Caki2 (cell line): ENCODE measurements around the gene SOX4. TPM values are rescaled to one million over a fixed set of nuclear protein-coding genes. Genes with fewer than 3 reads are reported as not detected.
A peak's percentile ranks its signal among the peaks of the same experiment; 100 is the strongest.

ENCODE experiments used
- DNase-seq: peaks from one replicate; pipeline ENCODE4 v3.0.0-alpha.2; 2015; ENCODE audit warnings: low read depth
- in situ Hi-C: cut with HindIII; loops from 2 replicates; pipeline ENCODE4 v1.10.0; 2016; ENCODE audit warnings: low sequenced_read_pairs, low pct_unique_long_range_greater_than_20kb, mixed read lengths
- total RNA-seq: library from RNA; depleted of rRNA; stranded (reverse); fragments of >200 nt; shearing (Covaris generic); gene quantifications from 2 replicates; pipeline ENCODE4 v1.2.3, GENCODE V29; 2014; ENCODE audit warnings: low replicate concordance

SOX4 gene
- total RNA-seq, 1 experiment from 2014 or later = 81.8 TPM

DNA sequence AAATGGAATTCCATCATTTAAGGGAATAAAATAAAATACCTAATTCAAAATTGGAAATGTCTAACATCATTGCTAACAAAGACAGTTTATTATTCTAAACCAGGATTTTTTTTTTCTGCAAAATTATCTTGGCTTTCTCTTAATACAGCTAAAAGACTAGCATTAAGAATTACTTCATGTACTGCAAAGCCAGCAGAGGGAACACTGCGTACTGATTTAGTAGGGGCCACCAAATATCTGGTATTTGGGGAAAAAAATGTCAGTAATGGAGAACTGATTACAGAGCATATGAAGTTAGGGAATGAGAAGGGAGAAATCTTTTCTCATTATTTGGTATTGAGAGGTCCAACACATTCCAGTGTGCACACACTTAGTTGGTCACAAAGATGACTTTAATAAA, 3.2 kb upstream of the SOX4 start:
- no peak for DNase-seq
- in situ Hi-C loops = no loop called here

DNA sequence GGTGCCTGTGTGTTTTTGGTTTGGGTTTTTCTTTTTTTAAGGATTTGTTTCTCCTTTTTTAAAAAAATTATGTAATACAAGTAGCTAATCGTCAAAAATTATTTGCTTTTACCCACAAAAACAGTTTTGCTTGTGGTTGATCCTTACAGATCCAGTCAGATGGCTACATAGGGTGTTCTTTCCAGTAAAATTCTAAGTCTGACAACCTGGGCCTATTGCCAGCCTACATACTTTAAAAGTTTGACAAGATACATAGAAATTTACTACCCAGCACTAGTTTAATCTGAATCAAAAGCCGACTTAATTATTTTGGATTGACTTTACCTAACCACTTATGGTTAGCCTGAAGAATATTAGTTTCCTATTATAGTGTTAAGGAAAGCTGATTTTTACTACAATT, 2.1 kb upstream of the SOX4 start:
- DNase-seq = no peak
- in situ Hi-C loops = no loop called here

DNA sequence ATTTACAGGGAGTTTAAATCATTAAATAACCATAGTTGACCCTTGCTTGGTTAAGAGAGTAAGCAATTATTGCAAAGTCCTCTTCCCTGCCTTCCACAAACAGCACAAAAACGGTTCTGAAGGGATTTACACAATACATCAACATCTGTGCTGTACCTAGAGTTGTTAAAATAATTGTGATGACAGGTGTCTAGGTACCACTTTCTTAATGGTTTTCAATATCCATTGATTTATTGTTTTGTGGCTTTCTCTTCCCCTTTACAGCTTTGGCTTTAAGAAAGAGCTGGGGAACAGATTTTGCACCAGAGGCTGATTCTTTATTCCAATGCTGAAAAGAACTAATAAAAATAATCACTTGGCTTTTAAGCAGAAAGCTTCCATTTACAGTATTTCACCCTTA, 598 bp upstream of the SOX4 start:
- DNase-seq = no peak
- in situ Hi-C loops = no loop called here

DNA sequence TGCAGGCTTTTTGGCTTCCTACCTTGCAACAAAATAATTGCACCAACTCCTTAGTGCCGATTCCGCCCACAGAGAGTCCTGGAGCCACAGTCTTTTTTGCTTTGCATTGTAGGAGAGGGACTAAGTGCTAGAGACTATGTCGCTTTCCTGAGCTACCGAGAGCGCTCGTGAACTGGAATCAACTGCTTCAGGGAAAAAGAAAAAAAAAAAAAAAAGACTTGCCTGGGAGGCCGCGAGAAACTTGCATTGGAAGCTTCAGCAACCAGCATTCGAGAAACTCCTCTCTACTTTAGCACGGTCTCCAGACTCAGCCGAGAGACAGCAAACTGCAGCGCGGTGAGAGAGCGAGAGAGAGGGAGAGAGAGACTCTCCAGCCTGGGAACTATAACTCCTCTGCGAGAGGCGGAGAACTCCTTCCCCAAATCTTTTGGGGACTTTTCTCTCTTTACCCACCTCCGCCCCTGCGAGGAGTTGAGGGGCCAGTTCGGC, 420 bp downstream of the SOX4 start:
- in situ Hi-C loops = no loop called here
- DNase-seq = no peak

DNA sequence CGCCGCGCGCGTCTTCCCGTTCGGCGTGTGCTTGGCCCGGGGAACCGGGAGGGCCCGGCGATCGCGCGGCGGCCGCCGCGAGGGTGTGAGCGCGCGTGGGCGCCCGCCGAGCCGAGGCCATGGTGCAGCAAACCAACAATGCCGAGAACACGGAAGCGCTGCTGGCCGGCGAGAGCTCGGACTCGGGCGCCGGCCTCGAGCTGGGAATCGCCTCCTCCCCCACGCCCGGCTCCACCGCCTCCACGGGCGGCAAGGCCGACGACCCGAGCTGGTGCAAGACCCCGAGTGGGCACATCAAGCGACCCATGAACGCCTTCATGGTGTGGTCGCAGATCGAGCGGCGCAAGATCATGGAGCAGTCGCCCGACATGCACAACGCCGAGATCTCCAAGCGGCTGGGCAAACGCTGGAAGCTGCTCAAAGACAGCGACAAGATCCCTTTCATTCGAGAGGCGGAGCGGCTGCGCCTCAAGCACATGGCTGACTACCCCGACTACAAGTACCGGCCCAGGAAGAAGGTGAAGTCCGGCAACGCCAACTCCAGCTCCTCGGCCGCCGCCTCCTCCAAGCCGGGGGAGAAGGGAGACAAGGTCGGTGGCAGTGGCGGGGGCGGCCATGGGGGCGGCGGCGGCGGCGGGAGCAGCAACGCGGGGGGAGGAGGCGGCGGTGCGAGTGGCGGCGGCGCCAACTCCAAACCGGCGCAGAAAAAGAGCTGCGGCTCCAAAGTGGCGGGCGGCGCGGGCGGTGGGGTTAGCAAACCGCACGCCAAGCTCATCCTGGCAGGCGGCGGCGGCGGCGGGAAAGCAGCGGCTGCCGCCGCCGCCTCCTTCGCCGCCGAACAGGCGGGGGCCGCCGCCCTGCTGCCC, 1.1 kb downstream of the SOX4 start:
- peak; percentile 47 for DNase-seq
- in situ Hi-C loops = no loop called here

DNA sequence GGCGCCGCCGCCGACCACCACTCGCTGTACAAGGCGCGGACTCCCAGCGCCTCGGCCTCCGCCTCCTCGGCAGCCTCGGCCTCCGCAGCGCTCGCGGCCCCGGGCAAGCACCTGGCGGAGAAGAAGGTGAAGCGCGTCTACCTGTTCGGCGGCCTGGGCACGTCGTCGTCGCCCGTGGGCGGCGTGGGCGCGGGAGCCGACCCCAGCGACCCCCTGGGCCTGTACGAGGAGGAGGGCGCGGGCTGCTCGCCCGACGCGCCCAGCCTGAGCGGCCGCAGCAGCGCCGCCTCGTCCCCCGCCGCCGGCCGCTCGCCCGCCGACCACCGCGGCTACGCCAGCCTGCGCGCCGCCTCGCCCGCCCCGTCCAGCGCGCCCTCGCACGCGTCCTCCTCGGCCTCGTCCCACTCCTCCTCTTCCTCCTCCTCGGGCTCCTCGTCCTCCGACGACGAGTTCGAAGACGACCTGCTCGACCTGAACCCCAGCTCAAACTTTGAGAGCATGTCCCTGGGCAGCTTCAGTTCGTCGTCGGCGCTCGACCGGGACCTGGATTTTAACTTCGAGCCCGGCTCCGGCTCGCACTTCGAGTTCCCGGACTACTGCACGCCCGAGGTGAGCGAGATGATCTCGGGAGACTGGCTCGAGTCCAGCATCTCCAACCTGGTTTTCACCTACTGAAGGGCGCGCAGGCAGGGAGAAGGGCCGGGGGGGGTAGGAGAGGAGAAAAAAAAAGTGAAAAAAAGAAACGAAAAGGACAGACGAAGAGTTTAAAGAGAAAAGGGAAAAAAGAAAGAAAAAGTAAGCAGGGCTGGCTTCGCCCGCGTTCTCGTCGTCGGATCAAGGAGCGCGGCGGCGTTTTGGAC, 2.0 kb downstream of the SOX4 start:
- peak; percentile 58 for DNase-seq
- in situ Hi-C loops = no loop called here

DNA sequence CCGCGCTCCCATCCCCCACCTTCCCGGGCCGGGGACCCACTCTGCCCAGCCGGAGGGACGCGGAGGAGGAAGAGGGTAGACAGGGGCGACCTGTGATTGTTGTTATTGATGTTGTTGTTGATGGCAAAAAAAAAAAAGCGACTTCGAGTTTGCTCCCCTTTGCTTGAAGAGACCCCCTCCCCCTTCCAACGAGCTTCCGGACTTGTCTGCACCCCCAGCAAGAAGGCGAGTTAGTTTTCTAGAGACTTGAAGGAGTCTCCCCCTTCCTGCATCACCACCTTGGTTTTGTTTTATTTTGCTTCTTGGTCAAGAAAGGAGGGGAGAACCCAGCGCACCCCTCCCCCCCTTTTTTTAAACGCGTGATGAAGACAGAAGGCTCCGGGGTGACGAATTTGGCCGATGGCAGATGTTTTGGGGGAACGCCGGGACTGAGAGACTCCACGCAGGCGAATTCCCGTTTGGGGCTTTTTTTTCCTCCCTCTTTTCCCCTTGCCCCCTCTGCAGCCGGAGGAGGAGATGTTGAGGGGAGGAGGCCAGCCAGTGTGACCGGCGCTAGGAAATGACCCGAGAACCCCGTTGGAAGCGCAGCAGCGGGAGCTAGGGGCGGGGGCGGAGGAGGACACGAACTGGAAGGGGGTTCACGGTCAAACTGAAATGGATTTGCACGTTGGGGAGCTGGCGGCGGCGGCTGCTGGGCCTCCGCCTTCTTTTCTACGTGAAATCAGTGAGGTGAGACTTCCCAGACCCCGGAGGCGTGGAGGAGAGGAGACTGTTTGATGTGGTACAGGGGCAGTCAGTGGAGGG, 2.8 kb downstream of the SOX4 start:
- peak; percentile 65 for DNase-seq
- in situ Hi-C loops = no loop called here

DNA sequence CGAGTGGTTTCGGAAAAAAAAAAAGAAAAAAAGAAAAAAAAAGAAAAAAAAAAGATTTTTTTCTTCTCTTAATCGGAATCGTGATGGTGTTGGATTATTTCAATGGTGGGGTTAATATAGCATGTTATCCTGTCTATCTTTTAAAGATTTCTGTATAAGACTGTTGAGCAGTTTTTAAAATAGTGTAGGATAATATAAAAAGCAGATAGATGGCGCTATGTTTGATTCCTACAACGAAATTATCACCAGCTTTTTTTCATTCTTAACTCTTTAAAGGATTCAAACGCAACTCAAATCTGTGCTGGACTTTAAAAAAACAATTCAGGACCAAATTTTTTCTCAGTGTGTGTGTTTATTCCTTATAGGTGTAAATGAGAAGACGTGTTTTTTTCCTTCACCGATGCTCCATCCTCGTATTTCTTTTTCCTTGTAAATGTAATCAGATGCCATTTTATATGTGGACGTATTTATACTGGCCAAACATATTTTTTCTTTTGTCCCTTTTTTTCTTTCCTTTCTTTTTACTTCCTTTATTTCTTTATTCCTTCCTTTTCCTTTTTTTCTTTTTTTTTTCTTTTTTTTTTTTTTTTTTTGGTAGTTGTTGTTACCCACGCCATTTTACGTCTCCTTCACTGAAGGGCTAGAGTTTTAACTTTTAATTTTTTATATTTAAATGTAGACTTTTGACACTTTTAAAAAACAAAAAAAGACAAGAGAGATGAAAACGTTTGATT, 3.6 kb downstream of the SOX4 start:
- DNase-seq = peak; percentile 86
- in situ Hi-C loops = no loop called here

DNA sequence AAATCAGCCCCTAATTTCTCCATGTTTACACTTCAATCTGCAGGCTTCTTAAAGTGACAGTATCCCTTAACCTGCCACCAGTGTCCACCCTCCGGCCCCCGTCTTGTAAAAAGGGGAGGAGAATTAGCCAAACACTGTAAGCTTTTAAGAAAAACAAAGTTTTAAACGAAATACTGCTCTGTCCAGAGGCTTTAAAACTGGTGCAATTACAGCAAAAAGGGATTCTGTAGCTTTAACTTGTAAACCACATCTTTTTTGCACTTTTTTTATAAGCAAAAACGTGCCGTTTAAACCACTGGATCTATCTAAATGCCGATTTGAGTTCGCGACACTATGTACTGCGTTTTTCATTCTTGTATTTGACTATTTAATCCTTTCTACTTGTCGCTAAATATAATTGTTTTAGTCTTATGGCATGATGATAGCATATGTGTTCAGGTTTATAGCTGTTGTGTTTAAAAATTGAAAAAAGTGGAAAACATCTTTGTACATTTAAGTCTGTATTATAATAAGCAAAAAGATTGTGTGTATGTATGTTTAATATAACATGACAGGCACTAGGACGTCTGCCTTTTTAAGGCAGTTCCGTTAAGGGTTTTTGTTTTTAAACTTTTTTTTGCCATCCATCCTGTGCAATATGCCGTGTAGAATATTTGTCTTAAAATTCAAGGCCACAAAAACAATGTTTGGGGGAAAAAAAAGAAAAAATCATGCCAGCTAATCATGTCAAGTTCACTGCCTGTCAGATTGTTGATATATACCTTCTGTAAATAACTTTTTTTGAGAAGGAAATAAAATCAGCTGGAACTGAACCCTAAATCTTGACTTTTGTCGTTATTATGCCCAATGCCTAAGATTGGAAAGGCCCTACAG, 4.5 kb downstream of the SOX4 start:
- in situ Hi-C loops = no loop called here
- peak; percentile 26 for DNase-seq

DNA sequence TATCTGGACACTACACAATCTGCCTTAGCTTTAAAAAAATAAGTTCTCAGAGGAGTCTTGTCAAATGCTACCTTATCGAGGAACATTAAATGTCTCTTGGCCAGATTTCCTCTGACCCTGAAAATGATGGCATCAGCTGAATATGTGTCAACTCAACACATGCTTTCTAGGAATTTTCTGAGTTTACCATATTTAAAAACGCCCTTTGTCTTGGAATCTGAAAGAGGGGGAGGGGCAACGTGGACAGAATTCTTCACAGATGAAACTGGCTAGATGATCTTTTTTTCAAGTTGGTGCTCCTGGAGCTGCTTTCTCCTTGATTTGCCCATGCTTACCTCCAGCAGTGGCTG, 5.1 kb downstream of the SOX4 start:
- in situ Hi-C loops = no loop called here

DNA sequence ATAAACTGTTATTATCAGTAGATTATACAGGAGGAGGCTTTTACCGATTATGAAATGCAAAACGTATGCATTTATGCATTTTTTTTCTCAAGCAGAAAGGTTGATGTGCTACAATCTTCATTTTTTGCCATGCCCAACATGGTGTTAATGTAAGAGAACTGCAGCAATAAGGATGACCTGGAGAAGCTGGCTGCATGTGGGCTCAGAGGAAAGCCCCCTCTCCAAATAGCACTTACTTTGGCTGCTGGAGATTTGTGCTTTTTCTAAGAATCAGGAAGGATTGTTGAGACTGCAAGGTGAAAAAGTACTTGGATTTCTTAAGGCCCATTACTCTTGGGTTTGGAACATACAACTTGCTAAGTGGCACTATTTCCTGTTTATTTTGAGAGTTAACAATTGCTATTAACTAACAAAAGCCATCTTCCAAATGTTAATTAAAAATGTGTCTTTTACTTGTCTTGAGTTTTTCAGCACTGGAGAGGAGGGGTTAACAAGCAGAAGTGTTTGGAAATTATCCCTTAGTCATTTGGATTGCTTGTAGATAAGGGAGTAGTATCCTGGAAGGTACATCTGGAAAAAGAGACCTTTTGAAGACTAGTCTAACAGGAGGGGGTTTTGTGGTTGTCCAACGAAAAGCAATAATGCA, 5.6 kb downstream of the SOX4 start:
- DNase-seq = peak; percentile 25
- in situ Hi-C loops = no loop called here

More for the DNA sequence above, 5.1 kb downstream of the SOX4 start:
- DNase-seq = peak; percentile 47

DNA sequence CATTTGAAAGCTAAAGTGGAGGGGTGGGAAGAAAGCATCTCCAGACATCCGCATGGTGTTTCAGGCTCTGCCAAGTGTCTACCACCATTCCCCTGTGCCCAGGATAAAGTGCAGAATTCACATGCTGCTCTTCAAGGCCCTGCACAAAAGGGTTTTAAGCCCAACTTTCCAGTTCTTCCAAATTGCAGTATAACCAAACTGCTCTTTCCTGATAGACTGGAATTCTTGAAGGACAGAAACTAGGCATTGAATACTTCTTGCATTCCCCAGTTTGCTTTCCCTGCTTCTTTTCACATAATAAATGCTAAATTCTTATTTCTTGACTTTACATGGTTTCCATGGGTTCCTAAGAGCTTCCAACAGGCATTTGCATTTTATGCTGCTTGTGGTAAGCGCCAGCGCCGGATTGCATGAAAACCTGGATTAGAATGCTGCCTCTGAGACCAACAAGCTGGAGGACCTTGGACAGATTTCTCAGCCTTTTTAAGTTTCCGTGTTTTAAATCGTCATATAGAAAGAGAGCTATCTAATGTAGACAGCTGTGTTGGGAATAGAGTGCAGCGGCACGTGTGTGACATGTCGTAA, 7.9 kb downstream of the SOX4 start:
- no peak for DNase-seq
- in situ Hi-C loops = no loop called here

DNA sequence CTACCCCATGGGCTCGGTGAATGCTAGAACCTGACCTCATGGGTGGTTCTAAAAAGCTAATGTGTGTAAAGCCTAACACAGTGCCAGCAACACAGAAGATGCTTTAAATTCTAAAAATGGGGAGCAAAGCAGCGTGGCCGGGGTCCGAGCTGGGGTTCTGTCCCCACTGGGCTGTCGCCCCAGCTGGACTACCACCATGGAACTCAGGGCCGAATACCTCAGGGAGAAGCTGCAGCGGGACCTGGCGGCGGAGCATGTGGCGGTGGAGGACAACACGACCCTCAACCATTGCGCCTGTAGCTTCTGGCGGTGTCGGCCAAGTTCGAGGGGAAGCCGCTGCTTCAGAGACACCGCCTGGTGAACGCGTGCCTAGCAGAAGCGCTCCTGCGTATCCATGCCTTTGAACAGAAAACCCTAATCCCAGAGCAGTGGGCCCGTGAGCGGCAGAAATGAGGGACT, 8.4 kb downstream of the SOX4 start:
- DNase-seq = no peak
- in situ Hi-C loops = no loop called here

DNA sequence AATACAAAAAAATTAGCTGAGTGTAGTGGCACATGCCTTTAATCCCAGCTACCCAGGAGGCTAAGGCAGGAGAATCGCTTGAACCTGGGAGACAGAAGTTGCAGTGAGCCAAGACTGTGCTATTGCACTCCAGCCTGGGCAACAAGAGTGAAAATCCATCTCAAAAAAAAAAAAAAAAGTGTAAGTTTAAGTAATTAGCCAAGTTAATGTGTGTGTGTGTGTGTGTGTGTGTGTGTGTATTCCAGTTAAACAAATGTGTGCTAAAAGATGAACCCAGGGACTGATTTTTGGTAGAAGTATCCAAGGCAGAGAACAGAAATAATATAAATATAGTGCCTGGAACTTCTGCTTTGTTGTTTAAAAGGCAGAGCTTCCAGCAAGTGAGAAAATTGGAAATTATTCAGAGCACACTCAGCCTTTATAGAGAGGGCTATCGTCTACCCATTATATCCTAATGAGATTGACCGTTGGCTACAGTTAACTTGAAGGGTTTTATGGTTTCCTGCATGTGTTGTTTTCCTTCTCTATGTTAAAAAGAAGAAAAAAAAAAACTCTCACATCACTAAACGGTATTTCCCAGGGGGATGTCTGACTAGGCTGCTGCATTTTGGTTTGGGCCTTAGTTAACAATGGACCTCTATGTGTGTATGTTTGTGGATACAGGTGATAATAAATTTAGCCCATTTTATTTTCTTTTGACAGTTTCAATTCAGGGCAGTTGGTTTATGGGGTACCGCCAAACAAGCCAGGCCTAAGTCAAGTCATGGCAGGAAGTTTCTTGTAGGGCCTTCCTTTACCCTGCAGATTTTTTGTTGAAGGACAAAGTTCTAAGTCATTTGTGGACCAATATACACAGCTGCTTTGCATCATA, 9.8 kb downstream of the SOX4 start:
- in situ Hi-C loops = no loop called here

DNA sequence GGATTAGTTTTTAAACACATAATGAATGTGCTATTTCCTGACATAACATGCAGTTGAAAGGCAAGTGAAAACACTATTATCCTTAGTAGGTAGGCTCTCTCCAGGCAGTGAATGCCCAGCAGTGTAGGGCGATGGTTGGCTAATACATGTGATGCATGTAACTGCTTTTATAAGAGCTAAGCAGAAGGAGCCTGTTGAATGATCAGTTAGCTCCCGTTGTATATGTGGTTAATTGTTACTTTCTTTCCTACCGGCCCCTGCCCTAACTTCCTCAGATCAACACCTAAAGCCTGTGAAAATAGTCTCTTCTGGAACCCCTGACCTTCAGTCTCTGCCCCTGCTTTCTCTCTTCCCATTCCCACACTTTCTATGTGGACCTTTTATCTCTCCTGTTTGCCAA, 10.5 kb downstream of the SOX4 start:
- no peak for DNase-seq
- in situ Hi-C loops = no loop called here

More for the DNA sequence above, 9.8 kb downstream of the SOX4 start:
- no peak for DNase-seq
